SKM-1 treated with dmso at 0.1 percent for 144 hours (cell line): Measurements from ENCODE around the gene SLC9C1.

Source experiments
- DNase-seq: peaks from one replicate; lab custom pipeline; 2025; ENCODE audit not compliant: unreplicated experiment; lab: John Stamatoyannopoulos, UW

The SLC9C1 gene

DNA sequence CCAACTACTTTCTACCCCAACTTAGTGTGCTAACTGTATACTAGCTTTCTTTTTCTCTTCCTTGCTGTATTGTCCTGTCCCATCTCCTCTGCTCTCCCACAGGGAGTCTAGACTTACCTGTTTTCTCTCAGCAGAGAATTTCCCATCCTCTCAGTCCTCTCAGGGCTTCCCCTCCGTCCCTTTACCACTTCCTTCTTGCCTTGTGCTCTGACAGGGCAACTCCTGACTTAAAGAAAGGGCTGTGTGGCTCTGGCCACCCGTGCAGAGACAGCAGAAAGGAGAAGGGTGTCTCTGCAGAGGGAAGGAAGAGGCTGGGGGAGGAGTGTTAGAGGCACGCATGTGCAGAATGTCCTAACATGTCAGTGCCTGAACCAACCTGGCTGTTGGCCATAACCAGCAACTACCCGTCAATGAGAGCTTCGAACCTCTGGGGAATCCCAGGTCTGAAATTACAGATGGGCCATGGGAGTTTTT lies 161.0 kb downstream of the SLC9C1 start, which contains the start of gene GCSAM:
Gene GCSAM, minus strand, starts transcription at position 274 of the 474 bp plus-strand sequence. Its CDS starts 128 bp downstream, at position 146.
- peak; percentile 58 for DNase-seq

DNA sequence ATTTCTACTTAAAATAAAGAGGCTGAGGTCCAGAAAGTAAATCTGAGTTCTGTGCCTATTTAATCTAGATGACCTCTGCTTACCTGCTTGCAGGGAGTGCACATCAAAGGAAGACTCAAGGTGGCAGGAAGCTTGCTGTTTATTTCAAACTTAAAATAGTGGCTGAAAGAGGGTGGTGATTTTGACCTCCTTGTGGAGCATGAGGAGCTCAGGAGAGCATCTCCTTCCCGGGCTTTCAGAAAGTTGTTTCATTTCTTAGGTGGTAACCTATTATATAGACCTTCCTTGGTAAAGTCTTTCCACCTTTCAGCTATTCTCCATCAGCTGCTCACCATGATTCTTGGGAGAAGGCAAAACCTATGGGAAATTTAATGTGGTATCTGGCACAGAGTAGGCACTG lies 161.5 kb downstream of the SLC9C1 start:
- DNase-seq: no peak

DNA sequence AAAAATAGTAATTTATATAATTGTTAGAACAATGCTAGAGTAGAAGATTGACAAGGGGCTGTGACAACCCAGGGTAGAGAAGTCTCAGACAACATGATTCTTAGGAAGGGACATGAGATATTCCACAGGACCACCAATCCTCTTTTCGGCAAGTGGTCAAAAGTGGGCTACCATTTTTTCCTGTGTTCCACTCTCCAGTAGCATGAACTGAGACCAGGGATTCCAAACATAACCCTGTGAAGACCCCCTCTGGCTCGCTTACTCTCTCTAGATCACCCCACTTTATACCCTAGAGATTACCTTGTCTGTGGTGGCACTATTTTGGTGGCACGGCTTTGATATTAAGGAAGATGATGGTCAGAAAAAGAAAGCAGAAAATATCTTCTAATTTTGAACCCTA lies 161.9 kb downstream of the SLC9C1 start:
- no peak for DNase-seq

DNA sequence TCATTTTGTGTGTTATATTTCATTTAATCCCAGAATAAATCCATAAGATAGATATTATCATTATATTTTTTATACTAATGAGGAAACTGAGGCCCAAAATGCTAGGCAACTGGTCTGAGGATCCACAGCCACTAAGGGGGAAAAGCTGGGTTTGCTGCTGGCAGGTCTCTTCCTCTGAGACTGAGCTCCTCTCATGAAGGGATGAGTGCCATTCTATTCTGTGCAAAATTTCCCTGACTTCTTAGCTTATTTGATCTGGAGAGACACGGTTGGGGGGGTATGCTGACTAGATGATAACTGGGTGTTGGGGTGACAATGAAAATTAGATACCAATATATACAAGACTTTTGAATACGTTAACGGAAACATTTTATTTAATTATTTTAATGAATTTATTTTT lies 162.9 kb downstream of the SLC9C1 start:
- no peak for DNase-seq

DNA sequence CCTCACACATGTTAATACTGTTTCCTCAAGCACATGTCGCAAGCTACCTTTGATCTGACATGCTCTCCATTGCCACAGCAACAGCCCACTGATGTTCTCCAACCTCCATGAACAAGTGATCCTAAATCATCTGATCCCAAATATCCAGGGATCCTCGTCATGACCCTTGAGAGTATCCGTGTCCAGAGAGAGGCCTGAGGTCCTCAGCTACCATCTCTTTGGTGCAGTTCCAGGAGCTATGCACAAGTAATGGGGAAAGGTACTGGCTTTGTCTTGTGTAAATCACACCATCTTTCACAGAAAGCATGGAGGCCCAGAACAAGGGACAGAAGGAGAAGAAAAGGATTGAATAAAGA lies 163.4 kb downstream of the SLC9C1 start:
- no peak for DNase-seq

DNA sequence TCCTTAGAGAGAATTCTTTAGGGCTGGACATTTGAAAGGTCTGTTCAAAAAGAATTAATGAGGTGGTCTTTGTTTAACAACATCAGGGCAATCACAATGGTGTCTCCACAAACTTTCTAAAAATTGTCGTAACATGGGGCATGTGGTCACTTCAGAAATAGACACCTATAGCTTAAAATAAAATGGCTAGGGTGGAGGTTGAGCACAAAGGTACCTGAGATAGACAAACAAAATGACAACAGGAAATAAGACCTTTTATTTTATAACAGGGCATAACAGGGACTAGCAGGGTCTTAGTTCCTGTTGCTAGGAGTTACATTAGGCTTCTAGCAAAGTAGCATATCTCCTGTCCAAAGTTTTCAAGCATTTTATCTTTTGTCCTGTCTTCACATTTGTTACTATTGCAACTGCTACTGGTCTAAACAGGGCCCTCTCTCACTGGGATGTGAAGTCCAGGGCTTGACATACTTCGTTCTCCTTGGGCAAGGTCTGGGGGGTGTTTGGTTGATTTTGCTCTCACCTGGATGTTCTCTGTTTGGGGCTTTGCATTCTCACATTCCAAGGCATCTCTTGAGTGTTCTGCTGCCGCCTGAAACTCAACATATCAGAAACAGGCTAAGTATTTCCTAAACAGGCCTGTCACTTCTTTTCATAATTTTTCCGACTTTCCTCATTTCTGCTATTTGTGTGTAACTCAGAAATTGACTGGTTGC lies 163.9 kb downstream of the SLC9C1 start:
- no peak for DNase-seq

DNA sequence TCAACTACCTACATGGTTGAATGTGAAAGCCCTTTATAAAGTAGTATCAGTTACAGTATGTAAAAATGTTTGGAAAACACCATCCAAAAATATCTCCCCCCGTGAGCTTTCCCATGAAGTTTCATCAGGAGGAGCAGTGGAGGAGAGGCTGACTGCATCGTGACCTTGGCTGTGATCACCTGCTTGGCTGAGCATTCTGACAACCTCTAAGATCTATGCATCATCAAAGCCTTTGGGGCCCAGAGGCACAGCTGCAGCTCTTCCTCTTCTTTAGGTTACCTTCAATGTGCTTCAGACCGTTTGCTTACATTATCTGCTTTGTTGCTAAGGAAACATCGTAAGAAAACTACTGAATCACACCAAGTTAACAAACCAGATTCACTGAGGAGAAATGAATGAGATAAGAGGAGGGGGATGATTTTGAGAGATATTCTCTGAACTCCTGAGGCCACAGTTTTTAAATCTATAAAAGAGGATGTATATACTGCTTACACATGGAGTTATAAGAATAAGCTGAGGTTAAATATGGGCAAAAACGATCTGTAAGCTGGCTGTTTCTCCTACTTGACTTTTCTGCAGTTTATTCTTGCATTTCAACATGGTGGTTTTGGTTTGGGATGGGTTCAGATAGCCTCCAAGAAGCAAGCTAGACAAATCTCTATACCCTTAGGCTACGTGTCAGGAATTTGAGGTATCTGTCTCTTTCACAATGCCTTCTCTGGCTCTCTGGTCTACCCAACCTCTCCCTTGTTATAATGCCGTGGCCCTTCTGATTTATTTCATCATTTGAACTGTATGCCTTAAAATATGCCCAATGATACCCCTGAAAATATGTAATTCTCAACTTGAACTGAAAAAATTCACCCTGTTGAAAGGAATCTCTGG lies 164.9 kb downstream of the SLC9C1 start:
- no peak for DNase-seq

DNA sequence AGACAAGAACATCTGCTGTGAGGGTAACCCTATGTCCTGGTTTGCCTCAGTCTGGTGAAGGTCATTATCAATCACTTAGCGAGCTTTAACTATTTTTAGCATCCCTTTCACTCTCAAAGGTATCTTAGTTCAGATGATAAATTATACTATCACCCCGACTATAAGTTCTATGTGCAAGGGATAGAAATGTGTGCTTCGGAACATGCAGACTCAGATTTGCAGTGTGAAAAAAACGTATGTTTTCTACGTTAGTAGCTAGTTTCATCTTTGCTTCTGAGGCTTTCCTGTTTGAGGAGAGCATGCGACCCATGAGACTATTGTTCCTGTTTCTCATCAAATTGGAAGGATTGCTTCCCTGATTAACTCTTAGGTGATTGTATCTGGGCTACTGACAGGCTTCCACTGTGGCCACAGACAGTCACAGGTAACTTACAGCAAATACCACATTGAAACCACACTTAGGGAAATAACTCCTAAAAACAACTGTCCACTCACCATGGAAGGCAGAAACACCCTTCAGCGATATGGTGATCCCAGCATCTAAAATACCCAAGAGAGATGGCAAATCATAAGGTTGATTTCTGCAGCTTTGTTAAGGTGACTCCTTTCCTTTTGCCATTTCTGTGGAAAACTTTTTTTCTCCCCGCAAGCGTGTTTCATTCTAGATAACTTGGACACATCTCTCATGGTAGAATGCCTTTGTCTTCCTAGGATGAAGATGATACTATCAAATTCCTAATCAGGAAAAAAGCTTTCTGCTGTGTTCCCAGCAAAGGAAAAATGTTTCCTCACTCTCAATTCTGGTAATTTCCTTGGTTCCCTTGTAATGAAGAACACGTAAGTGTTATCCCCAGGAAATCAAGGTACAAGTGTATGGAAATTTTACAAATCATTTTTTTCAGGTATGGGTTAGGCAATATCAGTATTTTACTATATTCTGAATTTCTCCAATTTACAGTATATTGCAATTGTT lies 166.2 kb downstream of the SLC9C1 start:
- DNase-seq: no peak

DNA sequence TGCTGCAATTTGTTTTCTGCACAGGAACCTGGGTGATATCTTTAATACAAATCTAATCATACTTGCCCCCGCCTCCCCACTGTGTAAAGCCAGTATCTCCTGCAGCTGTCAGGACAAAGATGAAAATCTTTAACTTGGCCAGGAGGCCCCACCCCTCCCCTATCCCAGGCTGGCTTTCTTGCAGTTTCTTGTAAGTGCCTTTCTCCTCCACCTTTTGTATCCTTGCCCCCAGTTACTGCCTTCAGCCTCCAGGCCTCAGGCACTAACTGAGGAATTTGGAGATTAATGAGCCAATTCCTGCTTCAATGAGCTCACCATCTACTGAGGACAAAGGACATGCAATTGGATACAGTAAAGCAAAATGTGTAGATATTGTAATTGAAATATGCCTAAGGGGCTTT lies 167.5 kb downstream of the SLC9C1 start:
- DNase-seq: no peak

DNA sequence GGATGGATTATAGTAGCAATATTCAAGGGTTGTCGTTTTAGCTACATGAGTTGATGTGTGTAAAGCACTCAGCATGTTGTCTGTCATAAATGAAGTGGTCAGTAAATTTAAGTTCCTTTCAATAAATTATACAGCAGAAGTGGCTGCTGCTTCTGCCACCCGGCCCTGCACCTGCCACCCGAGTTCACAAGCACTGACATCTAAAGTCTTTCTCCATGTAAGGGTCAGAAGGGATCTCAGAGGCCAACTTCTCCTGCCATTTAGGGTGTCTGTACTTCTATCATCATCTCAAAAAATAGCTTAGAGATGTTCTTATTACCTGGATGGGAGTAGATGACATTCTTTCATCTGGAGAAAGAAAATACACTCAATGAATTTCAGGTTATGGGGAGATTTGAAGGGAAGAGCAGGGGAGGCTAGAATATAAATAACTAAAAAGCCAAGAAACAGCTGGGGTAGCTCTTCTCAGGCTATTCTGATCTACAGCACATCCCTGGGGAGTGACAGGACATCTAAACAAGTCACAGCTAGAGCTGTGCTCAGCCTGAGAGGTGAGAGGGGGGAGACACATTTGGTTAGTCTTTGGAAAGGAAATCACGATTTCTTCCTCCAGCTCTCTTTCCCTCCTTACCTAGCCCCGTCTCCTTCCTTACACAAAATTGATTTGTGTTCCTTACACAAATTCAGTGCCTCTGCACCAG lies 169.0 kb downstream of the SLC9C1 start:
- no peak for DNase-seq

DNA sequence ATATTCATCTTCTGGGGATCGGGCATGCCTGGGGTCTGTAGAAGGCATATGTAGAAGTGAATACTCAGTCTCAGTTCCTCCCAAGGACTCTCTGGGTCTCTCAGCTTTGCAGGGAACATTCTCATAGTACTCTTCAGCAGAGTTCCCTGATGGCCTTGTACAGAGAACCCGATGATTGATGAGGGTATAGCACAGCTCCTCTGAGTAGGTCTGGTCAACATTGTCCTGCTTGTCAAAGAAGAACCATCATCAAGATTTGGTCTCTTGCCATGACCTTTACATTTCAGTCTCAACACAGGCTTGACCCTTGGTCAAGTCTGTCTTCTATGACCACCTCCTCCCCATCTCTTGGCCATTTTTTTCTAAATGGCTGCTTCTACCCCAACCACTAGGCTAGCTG lies 170.5 kb downstream of the SLC9C1 start:
- DNase-seq: no peak

DNA sequence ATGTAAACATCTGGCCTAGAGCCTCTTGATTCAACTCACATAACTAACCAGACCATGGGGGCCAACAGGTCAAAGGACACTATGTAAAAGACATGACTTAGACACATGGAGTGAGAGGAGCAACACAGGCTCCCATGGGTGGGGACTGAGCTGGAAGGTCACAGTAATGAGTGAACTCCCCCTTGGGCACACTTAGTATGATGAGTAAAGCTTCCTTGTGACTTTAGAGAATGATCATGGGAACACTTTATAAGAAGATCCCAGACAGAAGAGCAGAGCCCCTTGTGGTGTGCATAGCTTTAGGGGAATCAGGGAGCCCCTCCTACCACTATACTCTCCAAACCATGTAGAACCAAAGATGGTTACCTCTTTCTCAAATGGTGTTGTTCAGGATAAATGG lies 171.1 kb downstream of the SLC9C1 start:
- no peak for DNase-seq

DNA sequence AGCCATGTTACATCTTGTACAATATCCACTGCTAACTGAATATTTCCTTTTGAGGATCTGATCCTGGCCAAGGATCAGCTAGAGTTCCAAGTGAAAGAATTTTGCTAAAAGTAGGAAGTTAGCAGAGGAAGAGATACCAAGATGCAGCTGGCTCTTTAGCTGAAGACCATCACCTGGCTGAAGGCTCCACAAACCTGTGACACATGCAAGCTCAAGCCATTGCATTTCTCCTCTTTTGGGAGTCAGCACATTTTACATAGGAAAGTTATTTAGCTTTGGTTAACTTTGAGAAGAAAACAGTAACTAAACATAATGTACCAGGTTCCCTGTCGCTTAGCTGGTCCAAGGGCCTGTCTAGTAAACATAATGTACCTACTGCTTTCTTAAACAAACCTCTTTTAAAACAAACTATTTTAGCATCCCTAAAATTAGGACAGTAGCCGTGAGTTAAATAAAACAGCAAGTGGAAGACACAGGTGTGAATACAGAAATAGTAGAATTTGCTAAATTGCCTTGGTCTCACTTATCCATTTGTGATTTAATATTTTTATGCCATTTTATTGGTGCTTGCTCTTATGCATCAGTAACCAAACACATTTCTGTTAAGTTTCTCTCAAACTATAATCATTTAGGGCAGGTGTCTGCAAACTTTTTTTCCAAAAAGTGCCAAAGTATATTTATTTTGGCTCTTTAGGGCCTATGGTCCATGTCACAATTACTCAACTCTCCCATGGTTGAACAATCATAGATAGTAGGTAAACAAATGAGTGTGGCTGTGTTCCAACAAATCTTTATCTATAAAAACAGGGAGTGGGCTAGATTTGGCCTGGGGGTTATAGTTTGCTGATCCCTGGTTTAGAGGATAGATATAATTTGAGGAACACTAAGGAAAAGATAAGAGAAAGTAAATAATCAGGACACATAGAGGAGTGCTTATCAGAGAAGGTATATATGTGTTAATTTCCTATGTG lies 172.2 kb downstream of the SLC9C1 start:
- DNase-seq: no peak

DNA sequence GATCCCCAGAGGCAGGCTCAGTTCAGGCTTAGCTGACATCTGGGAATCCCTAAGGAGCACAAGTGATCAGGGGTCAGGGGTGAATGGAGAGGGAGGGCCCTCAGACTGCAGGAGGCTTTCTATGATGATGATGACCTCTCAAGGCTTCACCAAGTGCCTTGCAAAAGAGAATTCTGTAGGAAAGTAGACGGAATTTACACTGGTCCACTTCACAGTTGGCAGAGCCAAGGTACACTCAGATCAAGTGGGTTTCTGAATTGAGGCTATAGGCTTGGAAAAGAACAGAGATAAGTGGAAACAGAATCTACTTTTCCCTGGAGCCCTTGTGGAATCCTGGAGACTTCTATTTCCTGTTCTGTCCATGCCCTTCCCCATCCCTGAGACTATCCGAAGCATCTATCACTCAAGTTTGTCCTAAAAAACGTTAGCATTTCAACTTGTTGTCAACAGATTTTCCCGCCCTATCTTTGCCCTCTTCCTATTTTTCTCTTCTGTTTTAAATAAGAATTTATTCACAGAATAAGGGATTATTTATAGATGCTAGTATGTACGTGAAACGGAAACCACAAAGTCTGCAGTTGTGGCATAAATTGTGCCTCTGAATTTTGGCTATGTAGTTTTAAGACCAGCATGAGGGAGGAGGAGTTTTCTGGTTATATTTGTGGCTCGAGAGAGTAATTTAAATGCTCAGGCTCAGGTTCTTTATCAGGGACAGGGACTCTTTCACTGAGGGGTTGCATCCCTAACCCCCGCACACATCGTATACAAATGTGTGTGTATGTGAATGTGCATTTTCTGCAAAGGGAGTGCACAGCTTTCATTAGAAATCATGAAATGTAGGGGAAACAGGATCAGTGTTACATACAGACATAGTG lies 173.8 kb downstream of the SLC9C1 start:
- DNase-seq: no peak

DNA sequence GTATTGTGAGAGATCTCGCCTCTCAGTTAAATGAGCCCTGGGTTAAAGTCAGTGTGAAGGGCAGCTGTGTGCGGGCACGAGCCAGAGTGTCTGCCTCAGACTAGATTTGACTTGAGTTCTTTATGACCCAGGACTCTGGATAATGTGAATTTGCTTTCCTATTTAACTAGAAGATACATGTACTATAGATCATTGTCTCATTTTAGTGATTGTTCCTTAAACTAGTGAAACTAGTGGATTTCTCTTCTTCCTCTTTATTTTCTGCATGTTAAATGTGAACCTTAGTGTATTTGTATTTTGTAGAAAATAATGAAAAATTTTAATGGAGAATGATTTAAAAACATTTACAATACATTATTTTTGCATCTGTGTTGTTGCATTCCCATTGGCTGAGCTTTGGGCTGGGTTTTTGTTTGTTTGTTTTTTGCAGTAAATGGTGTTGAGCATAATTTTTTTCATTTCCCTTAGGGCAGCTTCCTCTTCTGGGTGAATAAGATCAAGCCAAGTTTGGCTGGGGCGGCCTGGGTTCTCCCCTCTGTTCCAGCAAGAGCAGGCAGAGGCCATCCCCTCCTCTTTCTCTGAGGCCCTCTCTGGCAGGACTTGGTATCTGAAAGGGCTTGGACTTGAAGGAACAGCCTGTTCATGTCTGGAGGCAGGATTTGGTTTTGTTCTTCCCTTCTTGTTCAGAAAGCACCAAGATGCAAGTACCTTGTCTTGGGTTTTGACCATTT lies 176.0 kb downstream of the SLC9C1 start:
- peak; percentile 8 for DNase-seq

DNA sequence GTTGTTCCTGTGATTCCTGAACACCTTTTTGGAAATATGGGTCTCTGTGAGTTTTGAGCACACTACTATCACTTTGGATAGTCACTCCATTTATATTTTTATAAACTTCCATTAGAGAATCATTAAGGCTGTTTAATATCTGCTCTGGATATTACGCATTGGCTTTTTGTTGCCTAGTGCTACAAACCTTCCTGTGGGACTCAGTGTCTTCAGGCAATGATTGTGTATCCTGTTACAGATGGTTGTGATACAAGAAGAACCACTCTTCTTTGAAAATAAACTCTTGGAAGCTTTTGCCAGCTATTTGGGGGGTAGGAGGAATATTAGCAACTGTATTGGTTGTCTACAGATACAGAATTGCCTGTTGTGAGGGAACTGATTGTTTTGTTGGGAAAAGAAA lies 176.6 kb downstream of the SLC9C1 start:
- DNase-seq: no peak

DNA sequence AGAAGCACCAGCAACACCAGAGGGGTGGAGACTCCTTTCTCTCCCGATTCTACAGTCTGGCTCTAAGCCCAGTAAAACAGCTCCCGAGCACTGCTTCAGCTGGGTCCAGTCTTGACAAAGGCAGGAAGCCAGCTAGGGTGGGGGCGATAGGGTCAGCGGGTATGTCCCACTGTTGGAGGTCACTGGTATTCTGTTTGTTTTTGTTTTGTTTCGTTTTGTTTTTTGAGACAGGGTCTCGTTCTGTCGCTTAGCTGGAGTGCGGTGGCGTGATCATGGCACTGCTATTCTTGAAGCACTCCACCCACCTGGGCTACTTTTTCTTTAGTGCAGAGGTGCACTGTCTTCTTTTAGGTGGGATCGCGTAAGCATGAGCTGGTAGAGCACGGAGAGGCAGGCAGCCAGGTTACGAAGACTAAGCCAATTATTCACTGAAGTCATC lies 177.2 kb downstream of the SLC9C1 start:
- no peak for DNase-seq
